SK-N-SH treated with all-trans-retinoic acid at 6 μM for 48 hours (cell line): ENCODE data around the gene SLC26A3.

ENCODE experiments used
- ATAC-seq: fragments of 200-7000 bp; cut with Tn5 transposase; 3 replicates; pipeline ENCODE4 v1.9.1; 2020; ENCODE audit warnings: mild to moderate bottlenecking, moderate library complexity
- ARNTL ChIP-seq: fragments of 450-650 bp; formaldehyde crosslinking; IDR thresholded peaks from 2 replicates; pipeline ENCODE4 v1.5.0; 2020; ENCODE audit warnings: low read depth, mild to moderate bottlenecking, moderate library complexity, borderline replicate concordance
- BACH2 ChIP-seq: fragments of 250-450 bp; sonication (Bioruptor Pico); IDR thresholded peaks from 2 replicates; pipeline ENCODE4 v1.9.0; 2021; ENCODE audit warnings: mild to moderate bottlenecking, borderline replicate concordance
- ESRRG ChIP-seq: fragments of 250-450 bp; sonication (Bioruptor Pico); IDR thresholded peaks from 2 replicates; pipeline ENCODE4 v1.6.1; 2021; ENCODE audit warnings: mild to moderate bottlenecking
- GLIS3 ChIP-seq: fragments of 250-450 bp; sonication (Bioruptor Pico); IDR thresholded peaks from 2 replicates; pipeline ENCODE4 v1.5.0; 2020; ENCODE audit warnings: mild to moderate bottlenecking, moderate library complexity
- ISL1 ChIP-seq: fragments of 250-450 bp; sonication (Bioruptor Pico); IDR thresholded peaks from 2 replicates; pipeline ENCODE4 v2.1.2; 2022; ENCODE audit warnings: mild to moderate bottlenecking, moderate library complexity
- OSR1 ChIP-seq: fragments of 250-450 bp; sonication (Bioruptor Pico); IDR thresholded peaks from 2 replicates; pipeline ENCODE4 v1.8.0; 2022; ENCODE audit warnings: moderate library complexity, mild to moderate bottlenecking, inconsistent platforms
- PPARA ChIP-seq: fragments of 250-450 bp; sonication (Bioruptor Pico); IDR thresholded peaks from 2 replicates; pipeline ENCODE4 v1.5.0; 2020; ENCODE audit warnings: mild to moderate bottlenecking, borderline replicate concordance
- RARB ChIP-seq: fragments of 250-450 bp; sonication (Bioruptor Pico); IDR thresholded peaks from 2 replicates; pipeline ENCODE4 v1.8.0; 2021; ENCODE audit warnings: mild to moderate bottlenecking, moderate library complexity
- SNAI2 ChIP-seq: fragments of 250-450 bp; sonication (Bioruptor Pico); IDR thresholded peaks from 2 replicates; pipeline ENCODE4 v1.5.0; 2020; ENCODE audit warnings: mild to moderate bottlenecking, moderate library complexity
- TCF4 ChIP-seq: fragments of 250-450 bp; sonication (Bioruptor Pico); IDR thresholded peaks from 2 replicates; pipeline ENCODE4 v1.8.0; 2021; ENCODE audit warnings: mild to moderate bottlenecking, moderate library complexity, borderline replicate concordance
- TOX ChIP-seq: fragments of 250-450 bp; sonication (Bioruptor Pico); IDR thresholded peaks from 2 replicates; pipeline ENCODE4 v1.8.0; 2021; ENCODE audit warnings: mild to moderate bottlenecking, moderate library complexity, borderline replicate concordance
- ZC3H10 ChIP-seq: fragments of 250-450 bp; sonication (Bioruptor Pico); IDR thresholded peaks from 2 replicates; pipeline ENCODE4 v1.5.1; 2021; ENCODE audit warnings: mild to moderate bottlenecking, moderate library complexity
- ZFP30 ChIP-seq: fragments of 450-650 bp; formaldehyde crosslinking; IDR thresholded peaks from 2 replicates; pipeline ENCODE4 v1.5.0; 2022; ENCODE audit warnings: mild to moderate bottlenecking, moderate library complexity
- ZNF565 ChIP-seq: fragments of 450-650 bp; formaldehyde crosslinking; conservative IDR thresholded peaks from 2 replicates; pipeline ENCODE4 v1.5.0; 2020; ENCODE audit warnings: low read depth, mild to moderate bottlenecking, moderate library complexity
- ZNF70 ChIP-seq: fragments of 450-650 bp; formaldehyde crosslinking; IDR thresholded peaks from 2 replicates; pipeline ENCODE4 v1.5.0; 2020; ENCODE audit warnings: mild to moderate bottlenecking, moderate library complexity
- ZNF8 ChIP-seq: fragments of 450-650 bp; formaldehyde crosslinking; IDR thresholded peaks from 2 replicates; pipeline ENCODE4 v1.5.0; 2020; ENCODE audit warnings: mild to moderate bottlenecking, moderate library complexity
- TF ChIP-seq, protein P1 (sequence below): fragments of 250-450 bp; sonication (Bioruptor Pico); IDR thresholded peaks from 2 replicates; pipeline ENCODE4 v1.5.0; 2020; ENCODE audit warnings: mild to moderate bottlenecking, moderate library complexity
- TF ChIP-seq, protein P2 (sequence below): fragments of 250-450 bp; sonication (Bioruptor Pico); IDR thresholded peaks from 2 replicates; pipeline ENCODE4 v1.8.0; 2020; ENCODE audit warnings: mild to moderate bottlenecking, moderate library complexity, borderline replicate concordance
- TF ChIP-seq, protein P3 (sequence below): fragments of 250-450 bp; sonication (Bioruptor Pico); IDR thresholded peaks from 2 replicates; pipeline ENCODE4 v1.8.0; 2021; ENCODE audit warnings: low read depth, mild to moderate bottlenecking, moderate library complexity, borderline replicate concordance
- TF ChIP-seq, protein P4 (sequence below): fragments of 250-450 bp; sonication (Bioruptor Pico); IDR thresholded peaks from 2 replicates; pipeline ENCODE4 v1.5.1; 2021; ENCODE audit warnings: mild to moderate bottlenecking, moderate library complexity
- TF ChIP-seq, protein P5 (sequence below): fragments of 250-450 bp; sonication (Bioruptor Pico); IDR thresholded peaks from 2 replicates; pipeline ENCODE4 v1.5.1; 2020; ENCODE audit warnings: low read depth, mild to moderate bottlenecking, moderate library complexity

SLC26A3 gene

DNA sequence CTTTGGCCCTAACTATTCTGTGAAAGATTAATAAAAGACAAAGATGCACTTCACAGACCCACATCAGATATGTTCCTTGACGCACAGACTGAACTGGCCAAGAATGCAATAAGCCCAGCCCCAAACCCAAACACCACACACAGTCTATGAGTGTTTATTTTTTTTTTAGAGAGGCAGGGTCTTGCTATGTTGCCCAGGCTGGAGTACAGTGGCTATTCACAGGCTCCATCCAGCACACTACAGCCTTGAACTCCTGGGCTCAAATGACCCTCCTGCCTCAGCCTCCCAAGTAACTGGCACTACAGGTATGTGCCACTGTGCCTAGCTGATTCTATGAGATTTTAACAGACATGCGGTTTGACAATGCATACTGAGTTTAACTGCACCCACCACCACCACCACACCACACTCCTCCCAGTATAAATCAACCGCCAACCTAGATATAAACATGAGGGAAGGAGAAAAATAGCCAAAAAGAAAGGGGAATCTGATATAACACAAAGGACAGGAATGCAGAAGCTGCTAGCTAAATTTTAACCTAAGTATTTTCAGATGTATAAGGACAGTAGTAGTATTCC, 35.1 kb upstream of the SLC26A3 start:
- ATAC-seq = no peak

DNA sequence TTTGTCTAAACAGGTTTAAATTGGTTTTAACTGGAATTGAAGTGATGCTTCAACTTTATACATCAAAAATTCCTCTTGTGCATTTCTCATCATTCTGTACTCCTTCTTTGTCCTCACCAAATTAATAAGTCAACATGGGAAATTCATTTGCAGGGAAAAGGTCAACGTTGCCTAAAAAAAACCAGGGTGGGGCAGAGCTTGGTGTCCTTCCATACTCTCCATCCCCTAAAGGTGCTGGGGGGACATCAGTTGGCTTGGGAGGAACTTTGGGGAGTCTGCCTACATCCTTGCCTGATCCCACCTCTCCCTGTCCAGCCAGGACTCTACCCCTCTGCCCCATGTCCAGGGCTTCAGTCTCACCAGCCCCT, 34.1 kb upstream of the SLC26A3 start:
- no peak for ATAC-seq
- TF ChIP-seq RARB (CRISPR knock-in tag) = no peak
- no peak for TF ChIP-seq GLIS3 (CRISPR knock-in tag)

More for the DNA sequence above, 35.1 kb upstream of the SLC26A3 start:
- no peak for TF ChIP-seq ZNF565 (CRISPR knock-in tag)

DNA sequence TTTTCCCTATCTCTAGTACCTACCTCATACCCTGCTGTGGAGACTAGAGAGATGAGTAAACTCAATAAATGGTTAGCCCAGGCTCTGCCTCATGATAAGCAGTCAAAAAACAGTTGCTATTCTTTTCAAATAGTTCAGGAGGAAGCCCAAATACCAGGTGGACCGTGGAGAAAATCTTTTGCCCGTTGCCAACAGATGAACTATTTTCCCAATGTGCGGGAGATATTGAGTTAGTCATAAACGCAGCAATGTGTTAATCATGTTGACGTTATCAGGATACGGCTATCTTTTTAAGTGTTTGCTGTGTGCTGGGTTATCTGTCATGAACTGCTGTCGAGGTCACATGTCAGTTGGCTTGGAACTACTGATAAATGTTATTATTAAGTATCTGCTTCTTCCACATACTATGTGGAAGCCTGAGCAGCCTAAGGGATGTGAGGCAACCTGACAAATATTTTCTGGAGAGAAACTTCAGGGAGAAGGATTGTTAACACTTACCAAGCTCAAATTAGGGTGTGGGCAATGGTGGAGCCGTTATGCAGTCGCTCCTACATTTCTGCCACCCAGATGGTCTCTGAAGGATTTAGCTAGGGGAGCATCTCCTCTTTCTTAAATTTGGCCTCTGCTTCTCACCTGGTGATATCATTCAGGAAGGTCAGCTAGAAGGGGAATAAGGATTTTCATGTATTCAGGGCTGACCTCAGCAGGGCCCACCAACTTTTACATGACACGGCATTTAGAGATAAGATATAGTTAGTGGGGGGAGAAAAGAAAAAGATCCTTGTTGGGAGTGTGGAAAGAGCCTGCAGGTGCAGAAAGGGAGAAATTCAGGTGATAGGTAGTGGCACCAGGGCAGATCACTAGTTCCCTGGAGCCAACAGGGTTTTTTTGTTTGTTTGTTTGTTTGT, 33.5 kb upstream of the SLC26A3 start:
- TF ChIP-seq ZNF70 (CRISPR knock-in tag) (no peak), PPARA (CRISPR knock-in tag) (0 out of 2 replicates have a peak, but pooled peaks have one; percentile 36), RARB (CRISPR knock-in tag) (no peak), ISL1 (peak; percentile 95), TCF4 (CRISPR knock-in tag) (peak; percentile 12; the same call in 1 of the 2 replicates), GLIS3 (CRISPR knock-in tag) (peak; percentile 71; the same call in 1 of the 2 replicates), SNAI2 (CRISPR knock-in tag) (peak; percentile 21; the same call in 1 of the 2 replicates)
- peak; percentile 62 for ATAC-seq

DNA sequence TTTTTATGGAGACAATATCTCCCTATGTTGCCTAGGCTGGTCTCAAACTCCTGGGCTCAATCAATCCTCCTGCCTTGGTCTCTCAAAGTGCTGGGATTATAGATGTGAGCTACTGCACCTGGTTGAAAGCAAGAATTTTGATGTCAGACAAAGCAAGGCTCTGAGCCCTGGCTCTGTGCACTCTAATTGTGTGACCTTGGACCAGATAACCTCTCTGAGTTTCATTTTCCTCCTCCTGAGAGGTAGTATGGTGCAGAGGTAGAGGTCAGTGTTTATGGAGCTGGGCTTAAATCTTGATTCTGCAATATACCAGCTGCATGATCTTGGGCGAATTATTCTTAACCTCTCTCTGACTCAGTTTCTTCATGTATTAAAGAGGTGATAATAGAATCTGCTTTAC, 31.4 kb upstream of the SLC26A3 start:
- ATAC-seq = no peak
- no peak for TF ChIP-seq SNAI2 (CRISPR knock-in tag)
- TF ChIP-seq TOX (CRISPR knock-in tag) = no peak
- TF ChIP-seq, protein P1, sequence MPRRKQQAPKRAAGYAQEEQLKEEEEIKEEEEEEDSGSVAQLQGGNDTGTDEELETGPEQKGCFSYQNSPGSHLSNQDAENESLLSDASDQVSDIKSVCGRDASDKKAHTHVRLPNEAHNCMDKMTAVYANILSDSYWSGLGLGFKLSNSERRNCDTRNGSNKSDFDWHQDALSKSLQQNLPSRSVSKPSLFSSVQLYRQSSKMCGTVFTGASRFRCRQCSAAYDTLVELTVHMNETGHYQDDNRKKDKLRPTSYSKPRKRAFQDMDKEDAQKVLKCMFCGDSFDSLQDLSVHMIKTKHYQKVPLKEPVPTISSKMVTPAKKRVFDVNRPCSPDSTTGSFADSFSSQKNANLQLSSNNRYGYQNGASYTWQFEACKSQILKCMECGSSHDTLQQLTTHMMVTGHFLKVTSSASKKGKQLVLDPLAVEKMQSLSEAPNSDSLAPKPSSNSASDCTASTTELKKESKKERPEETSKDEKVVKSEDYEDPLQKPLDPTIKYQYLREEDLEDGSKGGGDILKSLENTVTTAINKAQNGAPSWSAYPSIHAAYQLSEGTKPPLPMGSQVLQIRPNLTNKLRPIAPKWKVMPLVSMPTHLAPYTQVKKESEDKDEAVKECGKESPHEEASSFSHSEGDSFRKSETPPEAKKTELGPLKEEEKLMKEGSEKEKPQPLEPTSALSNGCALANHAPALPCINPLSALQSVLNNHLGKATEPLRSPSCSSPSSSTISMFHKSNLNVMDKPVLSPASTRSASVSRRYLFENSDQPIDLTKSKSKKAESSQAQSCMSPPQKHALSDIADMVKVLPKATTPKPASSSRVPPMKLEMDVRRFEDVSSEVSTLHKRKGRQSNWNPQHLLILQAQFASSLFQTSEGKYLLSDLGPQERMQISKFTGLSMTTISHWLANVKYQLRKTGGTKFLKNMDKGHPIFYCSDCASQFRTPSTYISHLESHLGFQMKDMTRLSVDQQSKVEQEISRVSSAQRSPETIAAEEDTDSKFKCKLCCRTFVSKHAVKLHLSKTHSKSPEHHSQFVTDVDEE (CRISPR knock-in tag) = no peak
- no peak for TF ChIP-seq RARB (CRISPR knock-in tag)
- no peak for TF ChIP-seq OSR1 (CRISPR knock-in tag)
- no peak for TF ChIP-seq BACH2
- no peak for TF ChIP-seq ESRRG (CRISPR knock-in tag)
- no peak for TF ChIP-seq ZNF8 (CRISPR knock-in tag)
- TF ChIP-seq, protein P2, sequence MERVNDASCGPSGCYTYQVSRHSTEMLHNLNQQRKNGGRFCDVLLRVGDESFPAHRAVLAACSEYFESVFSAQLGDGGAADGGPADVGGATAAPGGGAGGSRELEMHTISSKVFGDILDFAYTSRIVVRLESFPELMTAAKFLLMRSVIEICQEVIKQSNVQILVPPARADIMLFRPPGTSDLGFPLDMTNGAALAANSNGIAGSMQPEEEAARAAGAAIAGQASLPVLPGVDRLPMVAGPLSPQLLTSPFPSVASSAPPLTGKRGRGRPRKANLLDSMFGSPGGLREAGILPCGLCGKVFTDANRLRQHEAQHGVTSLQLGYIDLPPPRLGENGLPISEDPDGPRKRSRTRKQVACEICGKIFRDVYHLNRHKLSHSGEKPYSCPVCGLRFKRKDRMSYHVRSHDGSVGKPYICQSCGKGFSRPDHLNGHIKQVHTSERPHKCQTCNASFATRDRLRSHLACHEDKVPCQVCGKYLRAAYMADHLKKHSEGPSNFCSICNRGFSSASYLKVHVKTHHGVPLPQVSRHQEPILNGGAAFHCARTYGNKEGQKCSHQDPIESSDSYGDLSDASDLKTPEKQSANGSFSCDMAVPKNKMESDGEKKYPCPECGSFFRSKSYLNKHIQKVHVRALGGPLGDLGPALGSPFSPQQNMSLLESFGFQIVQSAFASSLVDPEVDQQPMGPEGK = no peak
- TF ChIP-seq, protein P3, sequence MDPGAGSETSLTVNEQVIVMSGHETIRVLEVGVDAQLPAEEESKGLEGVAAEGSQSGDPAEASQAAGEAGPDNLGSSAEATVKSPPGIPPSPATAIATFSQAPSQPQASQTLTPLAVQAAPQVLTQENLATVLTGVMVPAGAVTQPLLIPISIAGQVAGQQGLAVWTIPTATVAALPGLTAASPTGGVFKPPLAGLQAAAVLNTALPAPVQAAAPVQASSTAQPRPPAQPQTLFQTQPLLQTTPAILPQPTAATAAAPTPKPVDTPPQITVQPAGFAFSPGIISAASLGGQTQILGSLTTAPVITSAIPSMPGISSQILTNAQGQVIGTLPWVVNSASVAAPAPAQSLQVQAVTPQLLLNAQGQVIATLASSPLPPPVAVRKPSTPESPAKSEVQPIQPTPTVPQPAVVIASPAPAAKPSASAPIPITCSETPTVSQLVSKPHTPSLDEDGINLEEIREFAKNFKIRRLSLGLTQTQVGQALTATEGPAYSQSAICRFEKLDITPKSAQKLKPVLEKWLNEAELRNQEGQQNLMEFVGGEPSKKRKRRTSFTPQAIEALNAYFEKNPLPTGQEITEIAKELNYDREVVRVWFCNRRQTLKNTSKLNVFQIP (CRISPR knock-in tag) = no peak
- TF ChIP-seq, protein P4, sequence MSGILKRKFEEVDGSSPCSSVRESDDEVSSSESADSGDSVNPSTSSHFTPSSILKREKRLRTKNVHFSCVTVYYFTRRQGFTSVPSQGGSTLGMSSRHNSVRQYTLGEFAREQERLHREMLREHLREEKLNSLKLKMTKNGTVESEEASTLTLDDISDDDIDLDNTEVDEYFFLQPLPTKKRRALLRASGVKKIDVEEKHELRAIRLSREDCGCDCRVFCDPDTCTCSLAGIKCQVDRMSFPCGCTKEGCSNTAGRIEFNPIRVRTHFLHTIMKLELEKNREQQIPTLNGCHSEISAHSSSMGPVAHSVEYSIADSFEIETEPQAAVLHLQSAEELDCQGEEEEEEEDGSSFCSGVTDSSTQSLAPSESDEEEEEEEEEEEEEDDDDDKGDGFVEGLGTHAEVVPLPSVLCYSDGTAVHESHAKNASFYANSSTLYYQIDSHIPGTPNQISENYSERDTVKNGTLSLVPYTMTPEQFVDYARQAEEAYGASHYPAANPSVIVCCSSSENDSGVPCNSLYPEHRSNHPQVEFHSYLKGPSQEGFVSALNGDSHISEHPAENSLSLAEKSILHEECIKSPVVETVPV (CRISPR knock-in tag) = no peak
- TF ChIP-seq ZNF565 (CRISPR knock-in tag) = no peak
- no peak for TF ChIP-seq ZFP30 (CRISPR knock-in tag)
- TF ChIP-seq, protein P5, sequence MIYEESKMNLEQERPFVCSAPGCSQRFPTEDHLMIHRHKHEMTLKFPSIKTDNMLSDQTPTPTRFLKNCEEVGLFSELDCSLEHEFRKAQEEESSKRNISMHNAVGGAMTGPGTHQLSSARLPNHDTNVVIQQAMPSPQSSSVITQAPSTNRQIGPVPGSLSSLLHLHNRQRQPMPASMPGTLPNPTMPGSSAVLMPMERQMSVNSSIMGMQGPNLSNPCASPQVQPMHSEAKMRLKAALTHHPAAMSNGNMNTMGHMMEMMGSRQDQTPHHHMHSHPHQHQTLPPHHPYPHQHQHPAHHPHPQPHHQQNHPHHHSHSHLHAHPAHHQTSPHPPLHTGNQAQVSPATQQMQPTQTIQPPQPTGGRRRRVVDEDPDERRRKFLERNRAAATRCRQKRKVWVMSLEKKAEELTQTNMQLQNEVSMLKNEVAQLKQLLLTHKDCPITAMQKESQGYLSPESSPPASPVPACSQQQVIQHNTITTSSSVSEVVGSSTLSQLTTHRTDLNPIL (CRISPR knock-in tag) = no peak
- no peak for TF ChIP-seq ARNTL (CRISPR knock-in tag)
- TF ChIP-seq GLIS3 (CRISPR knock-in tag) = no peak
- no peak for TF ChIP-seq ZC3H10 (CRISPR knock-in tag)
- no peak for TF ChIP-seq TCF4 (CRISPR knock-in tag)
